Right renal pelvis (tissue), 4 donors: ENCODE data around the gene MAPK13. TPM values are rescaled to one million over a fixed set of nuclear protein-coding genes. Genes with fewer than 3 reads are reported as not detected.
"Not testable (repeated sequence)": the region's sequence is repeated elsewhere in the genome, so short reads cannot be mapped to it uniquely, and the experiment has no call there.

Experiments
- DNase-seq, 4 donors: peaks; one replicate each; pipeline ENCODE4 v3.0.0-alpha.2; 2013; ENCODE audit warnings: low read depth in 4 of 4, low spot score in 3 of 4, missing footprints in 1 of 4
- polyA plus RNA-seq, 4 donors: library from polyadenylated mRNA; unstranded; fragments of 120-200 nt; gene quantifications; one replicate each; pipeline ENCODE4 v1.2.1, GENCODE V29; 2013; ENCODE audit not compliant: insufficient read length in 4 of 4

The MAPK13 gene
- polyA plus RNA-seq, 4 donors: 20.7 to 24.5 (median 21.6) TPM

DNA sequence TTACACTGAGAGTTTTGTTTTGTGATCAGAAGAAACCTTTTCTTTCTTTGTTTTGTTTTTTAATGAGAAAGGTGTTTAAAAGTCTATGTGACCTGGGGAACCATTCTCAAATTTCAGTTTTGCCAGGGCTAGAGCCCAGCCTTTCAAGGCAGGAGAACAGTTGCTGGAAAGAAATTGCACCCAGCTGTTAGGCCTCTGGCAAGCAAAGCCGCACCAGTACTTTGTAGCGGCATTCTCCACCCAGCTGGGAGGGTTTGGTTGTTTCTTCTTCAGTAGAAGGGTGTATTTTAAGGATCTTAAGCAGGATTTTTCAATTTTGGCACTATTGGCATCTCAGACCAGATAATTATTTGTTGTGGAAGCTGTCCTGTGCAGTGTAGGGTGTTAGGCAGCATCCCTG lies 16.6 kb upstream of the MAPK13 start:
- DNase-seq: no peak

DNA sequence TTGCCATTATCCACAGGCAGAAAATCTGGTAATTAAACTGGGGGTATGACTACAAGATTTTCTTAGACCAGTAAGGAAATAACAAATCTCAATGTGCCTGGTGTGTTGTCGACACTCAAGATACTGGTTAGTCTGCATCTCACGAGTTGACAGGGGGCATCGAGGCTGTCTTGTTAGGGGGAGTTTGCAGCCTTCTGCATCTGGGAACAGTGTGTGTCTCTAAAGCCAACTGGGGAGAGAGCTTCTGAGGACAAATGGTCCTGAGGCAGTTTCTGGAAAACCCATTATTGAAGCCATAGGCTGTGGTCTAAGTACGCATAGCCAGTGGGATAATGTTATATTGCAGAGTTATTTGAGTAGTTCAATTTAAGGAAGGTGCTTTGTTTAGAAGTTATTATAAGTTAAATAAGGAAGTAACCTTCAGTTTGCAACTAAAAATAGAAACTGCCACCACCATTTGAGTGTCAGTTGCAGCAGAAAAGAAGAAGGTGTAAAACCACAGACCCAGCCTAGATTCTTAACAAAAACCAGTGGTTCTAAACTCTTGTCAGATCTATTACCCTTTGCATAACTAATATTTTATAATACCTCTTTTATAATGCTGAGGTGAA lies 15.4 kb upstream of the MAPK13 start:
- no peak for DNase-seq

DNA sequence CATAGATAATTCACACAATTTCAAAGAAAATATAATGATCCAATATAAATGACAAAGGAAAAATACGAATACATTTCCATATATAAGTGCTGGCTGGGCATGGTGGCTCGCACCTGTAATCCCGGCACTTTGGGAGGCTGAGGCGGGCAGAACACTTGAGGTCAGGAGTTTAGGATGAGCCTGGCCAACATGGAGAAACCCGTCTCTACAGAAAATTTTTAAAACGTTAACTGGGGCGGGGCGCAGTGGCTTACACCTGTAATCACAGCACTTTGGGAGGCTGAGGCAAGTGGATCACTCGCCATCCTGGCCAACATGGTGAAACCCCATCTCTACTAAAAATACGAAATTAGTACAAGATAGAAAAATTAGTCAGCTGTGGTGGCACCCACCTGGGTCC lies 14.9 kb upstream of the MAPK13 start:
- DNase-seq: no peak

DNA sequence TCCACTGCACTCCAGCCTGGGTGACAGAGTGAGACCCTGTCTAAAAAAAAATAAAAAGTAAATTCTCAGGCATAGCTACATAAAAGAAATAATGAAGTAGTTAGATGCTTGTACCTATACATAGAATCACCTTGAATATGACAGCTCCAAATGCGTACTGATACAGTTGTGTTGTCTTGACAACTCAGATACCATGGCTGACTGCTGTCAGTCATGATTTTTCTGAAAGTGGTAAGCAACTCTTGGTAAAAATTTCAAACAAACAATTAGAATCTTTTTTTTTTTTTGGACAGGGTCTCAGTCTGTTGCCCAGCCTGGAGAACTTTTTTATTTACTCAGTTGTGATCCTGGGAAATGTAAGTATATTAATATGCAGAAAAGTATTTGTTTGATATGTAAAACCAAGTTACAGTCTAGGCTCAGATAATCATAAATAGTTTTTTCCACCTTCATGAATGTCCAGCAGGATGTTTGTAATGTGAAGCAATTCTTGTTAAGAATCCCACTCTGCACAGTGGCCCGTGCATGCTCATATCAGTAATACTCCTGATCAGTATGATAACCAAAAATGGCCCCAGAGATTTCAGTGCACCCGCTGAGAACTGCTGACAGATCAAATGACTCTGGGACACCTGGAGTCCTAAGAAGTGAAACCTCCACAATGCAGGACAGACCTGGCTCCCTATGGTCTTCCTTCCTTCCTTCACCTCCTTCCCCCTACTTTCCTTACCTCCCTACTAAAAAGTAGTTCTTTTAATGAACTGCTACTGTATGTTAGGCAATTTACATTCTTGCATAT lies 14.0 kb upstream of the MAPK13 start:
- DNase-seq: no peak

DNA sequence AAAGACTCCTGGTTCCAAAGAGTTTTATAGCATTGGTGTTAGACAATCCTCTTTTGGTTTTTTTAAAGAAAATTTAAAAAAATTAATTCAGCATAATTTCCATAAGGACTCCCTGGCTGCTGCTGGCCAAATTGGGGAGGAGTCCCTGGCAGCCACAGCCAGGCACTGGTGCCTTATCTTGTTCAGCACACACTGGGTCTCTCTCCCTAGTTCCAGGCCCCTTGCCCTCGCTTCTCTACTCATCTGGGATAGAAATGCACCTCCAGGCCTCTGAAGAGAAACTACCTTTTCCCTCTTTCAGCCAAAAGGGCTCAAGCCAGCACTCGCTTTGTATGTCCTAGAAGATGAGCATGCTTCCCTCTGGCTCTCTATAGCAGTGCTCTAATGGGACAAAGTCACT lies 13.4 kb upstream of the MAPK13 start:
- no peak for DNase-seq

DNA sequence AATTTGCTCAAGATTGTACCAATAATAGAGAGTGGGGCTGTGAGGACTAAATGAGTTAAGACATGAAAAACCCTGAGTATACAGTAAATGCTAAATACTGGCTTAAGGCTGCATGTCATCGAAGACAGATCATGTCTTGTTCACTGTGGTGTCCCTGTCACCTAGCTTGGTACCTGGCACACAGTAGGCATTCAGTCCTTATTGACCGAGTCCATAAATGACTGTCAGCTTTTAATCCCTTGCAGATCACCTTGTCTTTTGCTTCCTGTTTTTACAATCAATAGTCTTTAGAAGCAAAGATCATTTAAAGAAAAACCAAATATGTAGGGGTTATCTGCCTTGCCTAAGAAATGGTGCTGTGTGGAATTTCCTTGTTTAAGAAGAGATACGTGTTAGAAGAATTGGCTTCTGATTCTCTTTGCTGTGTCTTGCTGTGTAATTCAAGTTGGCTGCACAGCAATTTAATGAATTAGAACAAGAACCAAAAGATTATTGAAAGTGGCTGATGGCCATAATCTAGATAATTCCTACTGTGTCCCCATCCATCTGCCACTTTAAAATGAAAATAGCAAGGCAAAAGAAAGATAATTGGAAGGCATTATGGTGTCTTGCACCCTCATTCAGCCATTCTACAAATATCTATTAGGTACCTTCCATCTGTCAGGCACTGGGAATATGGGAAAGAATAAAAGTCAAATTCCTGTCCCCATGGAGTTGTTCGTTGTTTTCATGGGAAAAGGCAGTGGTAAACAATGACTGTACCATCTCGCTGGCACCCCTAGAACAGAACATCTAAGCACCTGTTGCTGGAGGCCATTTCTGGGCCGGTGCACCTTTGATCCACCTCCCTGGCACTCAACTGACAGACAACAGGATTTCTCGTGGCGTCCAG lies 12.4 kb upstream of the MAPK13 start:
- no peak for DNase-seq

DNA sequence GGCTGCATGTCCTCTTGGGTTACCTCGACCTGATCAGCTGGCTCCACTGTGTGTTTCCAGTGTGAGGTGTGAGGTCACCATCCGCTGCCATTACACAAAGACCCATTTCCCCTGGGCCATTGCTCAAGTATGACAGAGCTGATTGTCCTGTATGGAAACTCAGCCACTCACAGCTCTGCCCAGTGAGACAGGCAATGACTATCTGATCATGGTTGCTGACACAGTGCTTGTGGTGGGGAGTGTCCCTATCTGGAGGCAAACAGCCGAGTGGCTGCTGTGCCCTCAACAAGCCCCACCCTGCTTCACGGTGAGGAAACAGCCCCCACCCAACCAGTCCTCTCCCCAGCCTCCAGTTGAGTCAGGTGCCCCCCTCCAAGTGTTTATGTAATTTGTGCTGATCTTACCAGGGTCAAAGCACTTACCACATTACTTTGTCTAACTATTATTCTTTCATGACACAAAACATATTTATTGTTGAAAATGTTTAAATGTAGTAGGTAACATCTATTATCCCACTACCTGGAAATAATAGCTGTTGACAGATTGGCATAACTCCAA lies 11.7 kb upstream of the MAPK13 start:
- DNase-seq: no peak

DNA sequence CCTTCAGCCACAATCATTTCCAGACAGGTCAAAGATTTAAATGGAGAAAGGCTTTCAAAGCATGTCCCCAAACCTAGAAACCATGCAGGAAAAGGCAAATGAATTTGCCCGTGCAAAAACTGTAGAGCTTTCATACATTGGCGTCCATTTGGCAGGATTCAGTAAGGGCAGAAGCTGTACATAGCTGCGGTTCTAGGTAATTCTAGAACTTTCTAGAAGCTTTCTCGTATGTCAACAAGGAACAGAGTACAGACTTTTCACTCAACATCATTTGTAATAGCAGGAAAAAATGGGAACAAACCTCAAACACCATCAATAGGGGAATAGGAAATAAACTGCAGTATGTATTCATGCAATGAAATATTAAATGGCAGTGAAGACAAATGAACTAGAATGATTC lies 11.1 kb upstream of the MAPK13 start:
- DNase-seq: no peak

DNA sequence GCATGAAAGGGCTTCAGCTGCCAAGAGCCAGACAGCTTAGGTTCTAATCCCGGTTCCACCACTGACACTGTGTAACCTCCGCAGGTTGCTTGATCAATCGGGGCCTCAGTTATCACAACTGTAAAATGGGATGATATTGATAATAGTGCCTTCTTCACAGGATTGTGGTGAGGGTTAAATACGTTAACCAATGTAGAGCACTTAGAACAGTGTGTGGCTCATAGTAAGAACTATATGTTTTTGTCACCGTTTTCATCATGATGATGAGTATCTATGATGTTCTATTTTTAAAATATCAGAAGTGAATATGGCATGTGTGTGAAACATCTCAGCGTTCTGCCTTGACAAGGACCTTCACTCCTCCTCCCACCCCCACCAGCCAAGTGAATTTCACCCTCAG lies 10.3 kb upstream of the MAPK13 start:
- no peak for DNase-seq

DNA sequence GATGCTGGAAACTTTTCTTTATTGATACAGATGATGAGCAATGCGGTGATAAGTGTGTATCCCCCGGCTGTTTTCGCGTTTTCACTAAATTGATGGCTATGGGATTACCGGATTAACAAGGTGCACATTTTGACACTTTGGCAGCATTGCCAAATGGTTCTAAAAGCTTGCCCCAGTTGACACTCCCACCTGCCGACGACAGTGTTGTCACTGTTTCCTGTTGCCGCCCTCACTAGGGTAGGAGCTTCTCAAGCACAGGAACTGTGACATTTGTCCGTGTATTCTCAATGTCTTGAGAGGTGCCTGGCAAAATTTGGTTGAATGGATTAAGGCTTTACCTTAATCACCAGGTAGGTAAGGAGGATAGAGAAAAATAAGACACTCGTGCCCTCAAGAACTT lies 9.8 kb upstream of the MAPK13 start:
- no peak for DNase-seq

DNA sequence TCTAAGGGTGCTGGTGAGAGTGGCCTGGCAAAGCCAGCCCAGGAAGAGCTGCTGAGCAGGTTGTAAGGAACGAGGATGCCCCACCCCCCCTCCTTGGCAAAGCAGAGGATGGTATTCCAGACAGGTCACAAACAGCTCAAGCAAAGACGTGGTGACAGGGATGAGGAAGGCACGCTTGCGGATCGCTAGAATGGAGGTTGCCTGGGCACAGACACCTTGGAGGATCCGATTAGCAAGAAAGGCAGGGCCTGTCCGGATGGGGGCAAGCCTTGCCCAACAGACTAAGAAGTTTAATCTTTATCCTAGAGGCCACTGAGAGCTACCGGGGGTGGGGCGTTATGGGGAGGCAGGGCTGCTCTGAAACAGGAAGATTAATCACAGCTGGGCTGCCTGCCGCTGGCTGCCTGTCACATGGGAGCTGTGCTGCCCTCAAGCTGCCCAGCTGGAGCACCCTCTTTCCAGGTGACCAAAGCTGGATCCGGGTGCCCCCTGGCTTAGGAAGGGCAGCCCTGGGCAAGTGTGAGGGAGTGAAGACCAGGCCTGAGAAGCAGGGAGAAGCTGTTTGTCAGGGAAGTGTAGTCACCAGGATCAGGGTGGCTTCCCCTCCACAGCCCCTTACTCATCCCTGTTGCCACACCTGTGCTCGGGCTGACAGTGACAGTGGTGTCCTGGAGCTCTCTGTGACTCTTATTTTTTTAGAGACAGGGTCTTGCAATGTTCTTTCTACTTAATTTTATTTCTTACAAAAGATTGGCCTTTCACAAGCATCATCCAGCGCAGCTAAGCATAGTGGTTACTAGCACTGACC lies 9.1 kb upstream of the MAPK13 start:
- no peak for DNase-seq

DNA sequence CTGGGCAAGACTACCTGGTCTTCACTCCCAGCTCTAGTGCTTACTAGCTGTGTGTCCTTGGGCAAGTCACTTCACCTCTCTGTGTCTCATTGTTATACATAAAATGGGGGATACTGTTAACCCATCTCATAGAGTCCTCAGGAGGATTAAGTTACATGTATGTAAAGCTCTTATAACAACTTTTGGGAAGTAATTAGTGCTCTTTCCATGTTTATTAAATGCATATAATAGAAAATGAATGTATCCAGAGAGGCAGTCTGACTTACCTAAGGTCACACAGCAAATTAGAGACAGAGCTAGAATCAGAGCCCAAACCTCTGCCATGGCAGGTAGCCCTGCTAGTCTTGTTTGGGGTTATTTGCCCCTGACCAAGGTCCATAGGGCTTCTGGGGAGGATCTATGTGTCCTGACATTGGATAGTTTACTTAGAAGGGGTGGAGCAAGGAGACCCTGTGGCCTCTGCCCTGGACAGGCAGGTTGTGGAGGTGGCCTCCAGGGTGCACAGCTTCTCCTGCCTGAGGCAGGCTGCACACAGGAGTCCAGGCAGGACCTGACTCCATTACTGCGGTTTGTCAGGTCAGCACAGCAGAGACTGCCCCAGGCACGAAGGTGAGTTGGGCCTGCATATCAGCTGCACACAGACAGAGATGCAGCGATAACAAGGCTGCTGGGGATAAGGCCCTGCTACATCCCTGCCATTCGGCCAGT lies 8.4 kb upstream of the MAPK13 start:
- DNase-seq: no peak

DNA sequence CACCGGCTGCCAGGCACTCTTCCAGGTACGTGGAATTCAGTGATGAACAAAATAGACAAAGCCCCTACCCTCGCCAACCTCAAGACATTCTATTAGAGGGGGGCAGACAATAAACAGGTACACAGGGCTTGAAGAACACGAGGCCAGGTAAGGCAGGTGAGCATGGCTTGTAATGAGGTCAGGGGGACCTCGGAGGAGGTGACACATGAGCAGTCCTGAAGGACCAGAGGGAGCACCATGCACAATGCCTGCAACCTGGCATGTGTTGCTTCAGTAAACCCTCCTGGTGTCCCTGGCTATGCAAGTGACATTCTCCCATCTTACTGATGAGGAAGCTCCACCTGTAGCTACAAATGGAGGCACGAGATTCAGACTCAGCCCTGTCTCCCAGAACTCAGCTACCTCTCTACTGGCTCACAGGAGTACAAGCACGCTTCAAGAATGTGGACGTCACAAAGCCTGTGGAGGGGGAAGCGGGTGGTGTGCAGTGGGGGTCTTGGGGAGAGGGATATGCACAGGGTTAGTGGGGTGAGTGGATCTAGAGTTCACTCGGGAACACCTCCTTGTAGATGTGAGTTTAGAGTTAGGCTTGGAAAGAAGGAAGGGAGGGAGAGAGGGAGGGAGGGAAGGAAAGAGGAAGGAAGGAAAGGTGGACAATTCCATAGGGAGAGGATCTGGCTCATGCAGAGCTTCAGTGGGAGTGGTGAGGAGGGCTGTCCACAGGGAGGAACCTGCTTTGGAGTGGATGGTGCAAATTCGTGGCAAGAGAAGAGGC lies 7.6 kb upstream of the MAPK13 start:
- no peak for DNase-seq

DNA sequence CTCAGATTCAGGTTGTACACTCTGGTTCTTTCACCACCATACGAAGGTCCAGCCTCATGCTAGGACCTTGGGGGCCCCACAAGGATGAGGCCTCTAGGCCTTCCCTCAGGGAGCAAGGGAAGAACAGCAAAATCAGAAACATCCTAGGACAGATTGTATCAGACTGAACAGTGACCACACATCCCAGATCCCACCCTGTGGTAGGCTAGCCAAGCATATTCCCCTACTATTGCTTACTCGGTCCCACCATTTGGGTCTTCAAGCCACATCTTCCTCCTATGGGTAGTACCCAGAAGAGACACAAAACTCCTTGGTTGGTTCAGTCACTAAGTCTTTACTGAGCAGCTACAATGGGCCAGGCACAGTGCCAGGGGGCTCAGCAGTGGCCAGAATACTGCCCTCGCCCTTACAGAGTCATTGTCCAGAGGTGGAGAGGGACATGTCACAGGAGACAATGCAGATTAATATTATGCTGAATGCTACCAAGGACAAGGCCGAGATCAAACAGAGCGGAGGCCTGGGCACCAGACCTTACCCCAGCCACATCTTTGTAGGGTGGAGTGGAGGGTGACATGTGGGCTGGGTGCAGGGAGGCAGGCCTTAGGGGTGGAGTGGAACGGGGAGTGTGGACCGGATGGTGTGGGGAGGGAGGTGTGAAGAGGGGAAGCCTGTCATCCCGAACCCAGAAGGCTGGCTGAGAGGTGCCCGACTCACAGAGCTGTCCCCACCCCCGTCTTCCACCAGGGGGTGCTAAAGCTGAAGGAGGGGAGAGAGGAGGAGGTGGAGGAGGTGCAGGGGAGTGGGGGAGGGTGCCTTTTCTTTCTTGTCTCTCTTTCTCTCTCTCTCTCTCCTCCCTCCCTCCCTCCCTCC lies 6.8 kb upstream of the MAPK13 start:
- DNase-seq: peak in 3 of 4 donors; percentile 52 to 64 (median 56)

DNA sequence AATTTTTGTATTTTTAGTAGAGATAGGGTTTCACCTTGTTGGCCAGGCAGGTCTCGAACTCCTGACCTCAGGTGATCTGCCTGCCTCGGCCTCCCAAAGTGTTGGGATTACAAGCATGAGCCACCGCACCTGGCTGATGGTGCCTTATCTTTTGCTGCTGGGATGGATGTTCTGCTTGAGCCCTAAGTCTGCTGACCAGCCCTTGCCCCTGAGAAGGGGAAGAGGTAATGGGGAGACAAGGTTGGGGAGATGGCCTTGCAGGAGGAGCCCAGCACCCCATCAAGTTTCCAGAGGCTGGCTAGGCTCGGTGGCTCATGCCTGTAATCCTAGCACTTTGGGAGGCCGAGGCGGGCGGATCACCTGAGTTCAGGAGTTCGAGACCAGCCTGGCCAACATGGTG lies 6.0 kb upstream of the MAPK13 start:
- DNase-seq: not testable (repeated sequence)

DNA sequence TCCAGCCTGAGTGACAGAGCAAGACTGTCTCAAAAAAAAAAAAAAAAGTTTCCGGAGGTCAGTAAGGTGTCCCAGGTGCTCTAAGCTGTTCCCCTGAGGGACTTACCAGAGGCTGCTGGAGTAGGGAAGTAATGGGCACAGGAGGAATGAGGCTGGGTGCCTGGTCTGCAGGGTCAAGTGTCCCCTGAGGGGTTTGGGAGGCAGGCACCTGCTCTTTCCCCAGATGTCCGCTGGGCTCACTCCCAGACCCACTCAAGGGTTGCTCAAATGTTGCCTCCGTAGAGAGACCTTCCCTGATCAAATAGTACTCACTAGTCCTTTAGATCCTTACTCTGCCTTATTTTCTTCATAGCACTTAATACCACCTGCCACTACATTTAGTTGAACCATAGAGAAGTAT lies 5.4 kb upstream of the MAPK13 start:
- DNase-seq: no peak

DNA sequence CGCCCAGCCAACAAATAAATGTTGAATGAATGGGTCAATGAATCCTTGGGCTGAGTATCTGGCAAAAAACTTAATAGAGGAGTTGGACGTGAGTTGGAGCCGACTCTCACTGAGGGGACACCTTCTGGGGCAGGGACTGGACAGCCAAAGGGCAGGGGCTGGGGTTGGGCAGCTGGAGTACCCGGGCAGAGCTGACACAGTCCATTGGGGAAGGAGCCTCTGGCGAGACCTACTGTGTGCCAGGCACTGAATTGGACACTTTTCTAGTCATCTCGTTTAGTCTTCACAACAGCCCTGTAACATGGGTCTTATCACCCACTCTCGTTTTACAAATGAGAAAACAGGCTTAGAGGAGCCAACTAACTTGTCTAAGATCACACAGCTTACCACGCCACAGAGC lies 4.7 kb upstream of the MAPK13 start:
- DNase-seq: no peak

DNA sequence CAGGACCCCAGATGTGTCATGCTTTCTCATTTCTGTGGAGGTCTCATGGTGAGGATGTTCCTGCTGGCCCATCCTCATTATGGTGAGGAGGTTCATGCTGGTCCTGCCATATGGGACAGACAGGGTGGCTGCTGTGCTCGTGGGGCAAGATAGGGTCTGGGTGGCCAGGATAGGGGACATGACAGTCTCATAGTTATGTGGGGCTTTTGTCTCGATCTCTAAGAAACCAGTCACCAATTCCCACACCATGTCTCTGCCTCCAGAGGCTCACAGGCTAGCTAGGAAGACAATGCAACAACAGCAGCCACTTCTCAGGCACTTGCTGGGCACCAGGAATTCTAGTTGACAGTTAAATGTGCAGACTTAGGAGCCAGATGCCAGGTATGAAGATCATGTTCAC lies 4.2 kb upstream of the MAPK13 start:
- DNase-seq: no peak
